ENCODE data around the gene SLC2A9. TPM values are rescaled to one million over a fixed set of nuclear protein-coding genes. Genes with fewer than 3 reads are reported as not detected.
A peak's percentile ranks its signal among the peaks of the same experiment; 100 is the strongest.

Gene SLC2A9
- total and polyA plus RNA-seq, 2 of the 4 experiments (the other 2 are of a cell fraction), result 0.72 to 2.1 TPM

DNA sequence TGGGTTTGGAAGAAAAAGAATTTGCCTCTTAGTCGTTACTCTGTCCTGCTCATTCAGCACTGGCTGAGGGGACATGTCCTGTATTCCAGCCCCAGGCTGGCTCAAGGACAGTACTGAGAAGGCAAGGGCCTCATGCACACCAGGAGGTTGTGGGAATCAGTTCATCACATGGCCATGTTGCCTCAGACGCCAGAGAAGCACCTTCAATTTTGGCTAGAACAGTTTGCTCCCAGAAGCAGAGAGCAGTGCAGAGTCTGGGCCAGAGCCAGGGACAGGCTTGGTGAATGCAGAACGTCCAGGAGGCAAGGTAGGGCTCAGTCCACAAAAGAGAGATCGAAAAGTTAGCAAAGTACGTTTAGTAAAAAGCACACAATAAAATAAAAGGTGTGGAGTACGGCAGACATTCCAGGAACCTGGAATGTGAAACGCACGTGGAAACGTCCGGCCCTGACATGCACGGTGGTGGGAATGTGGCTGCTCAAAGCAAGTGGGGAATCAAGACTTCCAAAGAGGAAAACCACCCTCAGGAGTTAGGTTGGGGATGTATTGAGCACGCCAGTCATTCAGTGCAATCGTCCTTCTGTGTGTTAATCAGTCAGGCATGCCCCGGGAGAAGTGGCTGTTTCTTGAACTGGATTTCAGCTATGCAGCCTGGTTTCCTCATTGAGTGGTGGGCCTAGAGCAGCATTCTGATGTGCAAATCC lies 1.2 kb upstream of the SLC2A9 start:
- TF ChIP-seq NFE2L2 (IDR thresholded peaks at IDR 0.05; ENCODE audit: low read depth, low read length), result no peak
- no peak for TF ChIP-seq CHD1 (IDR thresholded peaks at IDR 0.05; ENCODE audit: low read depth, low read length)
- TF ChIP-seq FOS (IDR thresholded peaks at IDR 0.05; ENCODE audit: low read depth, low read length), result no peak
- TF ChIP-seq RAD21 (IDR thresholded peaks at IDR 0.05; ENCODE audit: low read length), result no peak
- TF ChIP-seq MAZ (IDR thresholded peaks at IDR 0.05; ENCODE audit: borderline replicate concordance, low read depth, low read length), result no peak
- no peak for TF ChIP-seq MXI1 (IDR thresholded peaks at IDR 0.05; ENCODE audit: borderline replicate concordance, low read depth, low read length)
- TF ChIP-seq ELK1 (IDR thresholded peaks at IDR 0.05; ENCODE audit: borderline replicate concordance, low read depth, low read length), result no peak
- TF ChIP-seq RFX5 (IDR thresholded peaks at IDR 0.05; ENCODE audit: low read depth, low read length), result no peak
- TF ChIP-seq, protein P1, sequence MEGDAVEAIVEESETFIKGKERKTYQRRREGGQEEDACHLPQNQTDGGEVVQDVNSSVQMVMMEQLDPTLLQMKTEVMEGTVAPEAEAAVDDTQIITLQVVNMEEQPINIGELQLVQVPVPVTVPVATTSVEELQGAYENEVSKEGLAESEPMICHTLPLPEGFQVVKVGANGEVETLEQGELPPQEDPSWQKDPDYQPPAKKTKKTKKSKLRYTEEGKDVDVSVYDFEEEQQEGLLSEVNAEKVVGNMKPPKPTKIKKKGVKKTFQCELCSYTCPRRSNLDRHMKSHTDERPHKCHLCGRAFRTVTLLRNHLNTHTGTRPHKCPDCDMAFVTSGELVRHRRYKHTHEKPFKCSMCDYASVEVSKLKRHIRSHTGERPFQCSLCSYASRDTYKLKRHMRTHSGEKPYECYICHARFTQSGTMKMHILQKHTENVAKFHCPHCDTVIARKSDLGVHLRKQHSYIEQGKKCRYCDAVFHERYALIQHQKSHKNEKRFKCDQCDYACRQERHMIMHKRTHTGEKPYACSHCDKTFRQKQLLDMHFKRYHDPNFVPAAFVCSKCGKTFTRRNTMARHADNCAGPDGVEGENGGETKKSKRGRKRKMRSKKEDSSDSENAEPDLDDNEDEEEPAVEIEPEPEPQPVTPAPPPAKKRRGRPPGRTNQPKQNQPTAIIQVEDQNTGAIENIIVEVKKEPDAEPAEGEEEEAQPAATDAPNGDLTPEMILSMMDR (conservative IDR thresholded peaks at IDR 0.05; ENCODE audit: low read depth, low read length), result no peak
- TF ChIP-seq POLR2A (IDR thresholded peaks at IDR 0.05; ENCODE audit: low read depth, low read length), result no peak
- TF ChIP-seq BHLHE40 (IDR thresholded peaks at IDR 0.05; ENCODE audit: low read depth, low read length), result no peak
- TF ChIP-seq SMC3 (IDR thresholded peaks at IDR 0.05; ENCODE audit: low read depth, low read length), result no peak
- no peak for TF ChIP-seq MAFK (IDR thresholded peaks at IDR 0.05; ENCODE audit: low read depth, low read length)
- TF ChIP-seq, protein P2, sequence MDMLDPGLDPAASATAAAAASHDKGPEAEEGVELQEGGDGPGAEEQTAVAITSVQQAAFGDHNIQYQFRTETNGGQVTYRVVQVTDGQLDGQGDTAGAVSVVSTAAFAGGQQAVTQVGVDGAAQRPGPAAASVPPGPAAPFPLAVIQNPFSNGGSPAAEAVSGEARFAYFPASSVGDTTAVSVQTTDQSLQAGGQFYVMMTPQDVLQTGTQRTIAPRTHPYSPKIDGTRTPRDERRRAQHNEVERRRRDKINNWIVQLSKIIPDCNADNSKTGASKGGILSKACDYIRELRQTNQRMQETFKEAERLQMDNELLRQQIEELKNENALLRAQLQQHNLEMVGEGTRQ (IDR thresholded peaks at IDR 0.05; ENCODE audit: low read depth, low read length), result no peak
- TF ChIP-seq CEBPB (IDR thresholded peaks at IDR 0.05; ENCODE audit: low read depth, low read length), result no peak
- no peak for TF ChIP-seq RCOR1 (IDR thresholded peaks at IDR 0.05; ENCODE audit: insufficient replicate concordance, low read length)
- H2BK120ac ChIP-seq (ENCODE audit: low read depth, low read length), result no peak overlapping the region
- H3K18ac ChIP-seq (ENCODE audit: low read depth, low read length), result no peak overlapping the region
- intact Hi-C loops (cut with micrococcal nuclease) (no loop called here), in situ Hi-C loops (cut with MboI; ENCODE audit: low sequenced_read_pairs) (no loop called here), dilution Hi-C loops (cut with HindIII; ENCODE audit: low sequenced_read_pairs, unreplicated experiment) (no loop called here)
- no peak overlapping the region for H2BK15ac ChIP-seq (ENCODE audit: low read depth, low read length)
- peaks cover 11% of the 10 kb centered on the region for H3K9me1 ChIP-seq (ENCODE audit: insufficient read depth, low read length)
- H2AK5ac ChIP-seq (ENCODE audit: low read depth, low read length), result no peak overlapping the region
- no peaks in the 10 kb centered on the region for H3K9me3 ChIP-seq (ENCODE audit: control insufficient read depth, insufficient read depth, low read length)
- H2AFZ ChIP-seq (replicated peaks; ENCODE audit: low read length, poor library complexity), result peak overlapping the region; percentile 47
- no peak overlapping the region for H3K23ac ChIP-seq (ENCODE audit: low read depth, low read length)
- no peak overlapping the region for H3K14ac ChIP-seq (replicated peaks; ENCODE audit: low read depth, low read length)
- no TSS peak for BruUV-seq (replicated peaks)
- no peak overlapping the region for H3K56ac ChIP-seq (ENCODE audit: extremely low read depth, insufficient read depth, low read length)
- WGBS, 2 experiments (ENCODE audit: extremely low coverage in 2 of 2, insufficient read length in 1 of 2), result 64% methylated on average over 3 of the region's 14 CpGs; no CpG with 5 or more reads in 1 of the 2 experiments
- no peaks in the 10 kb centered on the region for H3K27me3 ChIP-seq (ENCODE audit: control insufficient read depth, insufficient read depth, low read length)
- no peak overlapping the region for H2BK5ac ChIP-seq (ENCODE audit: low read depth, low read length, poor library complexity, severe bottlenecking)
- H3K79me1 ChIP-seq (ENCODE audit: low read depth in 1 of 2, low read length in 2 of 2), result no peaks in the 10 kb centered on the region
- peaks cover 7% of the 10 kb centered on the region; the same call in 1 of the 2 replicates for H3K4me1 ChIP-seq (ENCODE audit: control insufficient read depth, insufficient read depth, low read length)
- no peak overlapping the region for H3K4me3 ChIP-seq (ENCODE audit: insufficient read depth, low read depth, low read length)
- no peaks in the 10 kb centered on the region for H4K20me1 ChIP-seq (ENCODE audit: insufficient read depth, low read length)
- no peak overlapping the region for H4K8ac ChIP-seq (ENCODE audit: low read depth in 2 of 2, low read length in 2 of 2)
- no peak for ATAC-seq (ENCODE audit: low read depth)
- H2AK9ac ChIP-seq (replicated peaks; ENCODE audit: low read depth, low read length, poor library complexity), result peak overlapping the region; percentile 37
- H3K9ac ChIP-seq (ENCODE audit: low read depth, low read length), result no peak overlapping the region
- no peak overlapping the region for H3K27ac ChIP-seq (ENCODE audit: insufficient read depth, low read length)
- no peaks in the 10 kb centered on the region for H3K36me3 ChIP-seq (ENCODE audit: control insufficient read depth, insufficient read depth, low read length)
- H4K5ac ChIP-seq (ENCODE audit: low read depth, low read length), result no peak overlapping the region
- no peak overlapping the region for H3K4ac ChIP-seq (ENCODE audit: low read depth, low read length)
- CTCF ChIA-PET, result interaction anchor here (1.1 kb wide), 1 partner anchor 41 kb away, joined by 3 read pairs; no protein-coding TSS in a partner anchor
- no peak overlapping the region for H3K4me2 ChIP-seq (ENCODE audit: low read depth, low read length)
- no peak for DNase-seq
- no peak overlapping the region for H4K91ac ChIP-seq (ENCODE audit: insufficient read depth, low read depth, low read length)
- H2BK20ac ChIP-seq (ENCODE audit: low read depth, low read length), result no peak overlapping the region
- POLR2A ChIA-PET (ENCODE audit: unreplicated experiment), result no interaction called here
